GM12864 (cell line): ENCODE data around the gene USP46.

ENCODE experiments used
- DNase-seq: peaks from one replicate; pipeline ENCODE4 v3.0.0-alpha.2; 2011; ENCODE audit warnings: low read depth
- H3K4me3 ChIP-seq: 2 replicates; pipeline ENCODE4 v1.5.1; 2011; ENCODE audit warnings: mild to moderate bottlenecking, low read depth, low read length, control low read depth
- TF ChIP-seq, protein P1 (sequence below): IDR thresholded peaks from 2 replicates; pipeline ENCODE4 v1.5.1; 2011; ENCODE audit warnings: low read depth, mild to moderate bottlenecking, moderate library complexity, low read length, control low read depth, inconsistent platforms; ENCODE audit errors: missing control alignments

USP46 gene

DNA sequence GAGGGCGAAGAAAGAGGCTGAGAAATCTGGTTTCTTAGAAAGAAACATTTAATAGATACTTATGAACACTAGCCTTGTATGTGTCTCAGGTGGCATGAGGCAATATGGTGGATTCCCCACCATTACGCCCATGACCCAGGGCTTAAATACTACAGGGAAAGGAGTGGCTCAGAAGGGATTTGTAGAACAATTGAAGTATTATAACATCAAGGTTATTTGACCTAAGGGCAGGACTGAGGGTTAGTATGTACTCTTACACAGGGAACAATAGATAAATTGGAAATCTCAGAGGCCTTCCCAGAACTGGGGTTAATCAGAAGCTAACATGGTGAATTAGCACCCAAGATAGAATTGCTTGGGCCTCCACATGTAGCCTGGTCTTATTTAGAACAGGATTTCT is 11.0 kb upstream of the USP46 start:
- H3K4me3 ChIP-seq = no peak overlapping the region
- TF ChIP-seq, protein P1, sequence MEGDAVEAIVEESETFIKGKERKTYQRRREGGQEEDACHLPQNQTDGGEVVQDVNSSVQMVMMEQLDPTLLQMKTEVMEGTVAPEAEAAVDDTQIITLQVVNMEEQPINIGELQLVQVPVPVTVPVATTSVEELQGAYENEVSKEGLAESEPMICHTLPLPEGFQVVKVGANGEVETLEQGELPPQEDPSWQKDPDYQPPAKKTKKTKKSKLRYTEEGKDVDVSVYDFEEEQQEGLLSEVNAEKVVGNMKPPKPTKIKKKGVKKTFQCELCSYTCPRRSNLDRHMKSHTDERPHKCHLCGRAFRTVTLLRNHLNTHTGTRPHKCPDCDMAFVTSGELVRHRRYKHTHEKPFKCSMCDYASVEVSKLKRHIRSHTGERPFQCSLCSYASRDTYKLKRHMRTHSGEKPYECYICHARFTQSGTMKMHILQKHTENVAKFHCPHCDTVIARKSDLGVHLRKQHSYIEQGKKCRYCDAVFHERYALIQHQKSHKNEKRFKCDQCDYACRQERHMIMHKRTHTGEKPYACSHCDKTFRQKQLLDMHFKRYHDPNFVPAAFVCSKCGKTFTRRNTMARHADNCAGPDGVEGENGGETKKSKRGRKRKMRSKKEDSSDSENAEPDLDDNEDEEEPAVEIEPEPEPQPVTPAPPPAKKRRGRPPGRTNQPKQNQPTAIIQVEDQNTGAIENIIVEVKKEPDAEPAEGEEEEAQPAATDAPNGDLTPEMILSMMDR = no peak
- DNase-seq = no peak

DNA sequence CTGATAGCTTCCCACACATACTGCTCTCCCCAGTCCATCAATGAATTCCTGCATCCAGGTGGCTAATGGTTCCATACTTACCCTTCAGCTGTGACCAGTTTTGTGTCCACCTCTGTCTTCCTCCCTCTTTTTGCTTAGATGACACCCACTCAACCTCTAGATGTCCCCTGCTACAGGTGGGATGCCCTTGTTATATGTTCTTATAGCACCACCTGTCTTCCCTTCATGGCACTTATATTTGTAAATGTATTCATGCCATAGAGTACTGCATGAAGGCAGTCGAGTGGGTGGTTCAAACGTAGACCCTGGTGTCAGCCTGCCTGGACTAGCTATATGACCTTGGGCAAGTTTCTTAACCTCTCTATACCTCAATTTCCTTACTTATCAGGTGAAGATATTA is 6.5 kb upstream of the USP46 start:
- TF ChIP-seq, protein P1 = peak; percentile 36
- H3K4me3 ChIP-seq = no peak overlapping the region
- DNase-seq = no peak

DNA sequence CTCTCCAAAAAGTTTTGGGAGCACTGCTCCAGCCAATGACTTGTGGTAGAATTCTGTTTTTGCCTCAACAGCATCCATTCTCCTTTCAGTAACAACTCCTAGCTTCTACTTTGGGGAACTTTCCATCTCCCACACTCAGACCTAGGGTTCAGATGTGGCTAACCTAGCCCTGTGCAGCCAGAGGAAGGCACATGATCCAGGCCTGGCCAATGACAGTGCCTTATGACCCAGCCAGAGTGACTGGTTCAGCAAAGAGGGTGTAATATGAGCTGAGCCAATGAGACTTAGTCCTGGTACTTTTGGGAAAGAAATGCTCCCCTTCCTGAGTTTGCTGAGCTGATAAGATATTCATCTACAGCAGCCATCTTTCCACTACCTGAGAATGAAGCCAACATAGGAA is 5.4 kb upstream of the USP46 start:
- DNase-seq = no peak
- no peak overlapping the region for H3K4me3 ChIP-seq
- TF ChIP-seq, protein P1 = no peak

DNA sequence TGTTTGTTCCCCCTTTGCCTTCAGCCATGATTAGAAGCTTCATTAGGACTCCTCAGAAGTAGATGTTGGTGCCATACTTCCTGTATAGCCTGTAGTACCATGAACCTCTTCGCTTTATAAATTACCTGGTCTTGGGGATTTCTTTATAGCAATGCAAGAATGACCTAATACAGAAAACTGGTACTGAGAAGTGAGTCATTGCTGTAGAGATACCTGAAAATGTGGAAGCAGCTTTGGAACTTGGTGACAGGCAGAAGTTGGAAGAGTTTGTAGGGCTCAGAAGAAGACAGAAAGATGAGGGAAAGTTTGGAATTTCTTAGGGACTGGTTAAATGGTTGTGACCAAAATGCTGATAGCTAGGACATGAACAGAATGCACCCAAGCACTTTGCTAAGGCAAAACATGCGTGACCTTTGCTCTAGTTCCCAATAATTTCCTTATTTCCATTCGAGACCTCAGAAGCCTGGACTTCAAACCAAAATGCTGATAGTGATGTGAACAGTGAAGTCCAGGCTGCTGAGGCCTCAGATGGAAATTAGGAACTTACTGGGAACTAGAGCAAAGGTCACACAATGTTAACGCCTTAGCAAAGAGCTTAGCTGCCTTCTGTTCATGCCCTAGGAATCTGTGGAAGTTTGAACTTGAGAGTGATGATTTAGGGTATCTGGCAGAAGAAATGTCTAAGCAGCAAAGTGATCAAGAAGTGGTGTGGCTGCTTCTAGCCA is 3.0 kb upstream of the USP46 start:
- no peak for DNase-seq
- no peak overlapping the region for H3K4me3 ChIP-seq
- TF ChIP-seq, protein P1 = no peak

DNA sequence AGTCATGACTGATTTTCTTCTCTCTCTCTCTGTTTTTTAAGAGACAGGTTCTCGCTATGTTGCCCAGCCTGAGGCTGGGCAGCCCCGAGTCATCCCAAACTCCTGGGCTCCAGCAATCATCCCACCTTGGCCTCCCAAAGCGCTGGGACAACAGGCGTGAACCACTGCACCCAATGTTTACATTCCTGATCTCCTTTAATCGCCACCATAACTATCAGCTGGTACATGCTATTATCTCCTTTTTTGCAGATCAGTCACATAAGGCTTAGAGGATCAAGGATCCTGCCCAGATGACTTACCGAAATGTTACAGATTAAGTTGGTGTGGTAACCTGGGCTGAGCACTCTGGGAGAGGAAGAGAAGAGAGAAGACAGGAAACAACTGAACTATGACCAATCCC is 1.5 kb upstream of the USP46 start:
- DNase-seq = no peak
- TF ChIP-seq, protein P1 = no peak
- no peak overlapping the region; the same call in 1 of the 2 replicates for H3K4me3 ChIP-seq

DNA sequence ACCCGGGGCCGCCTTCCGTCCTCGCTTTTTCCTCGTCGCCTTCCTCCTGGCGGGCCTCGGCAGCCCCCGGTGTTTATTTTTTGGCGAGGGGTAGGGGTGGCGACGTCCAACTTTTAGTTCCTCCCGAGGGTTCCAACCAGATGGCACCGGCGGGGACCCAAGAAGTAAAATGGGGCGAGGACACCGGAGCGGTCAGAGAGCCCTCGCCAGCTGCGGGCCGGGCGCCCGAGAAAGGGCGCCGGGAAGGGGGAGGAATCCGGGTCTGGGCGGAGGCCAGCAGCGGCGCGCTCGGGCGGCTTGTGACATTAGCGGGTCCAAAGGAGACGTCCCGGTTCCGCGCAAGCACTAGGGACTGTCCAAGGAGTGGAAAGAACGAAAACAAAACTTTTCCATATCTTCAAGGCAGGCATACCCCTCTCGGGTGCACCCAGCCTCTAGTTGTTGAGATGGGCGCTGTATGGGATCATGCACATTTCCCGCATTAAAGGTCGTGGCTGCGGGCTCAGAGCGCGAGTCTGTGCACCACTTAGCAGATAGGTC is 691 bp upstream of the USP46 start:
- peak overlapping the region; percentile 88 for H3K4me3 ChIP-seq
- TF ChIP-seq, protein P1 = no peak
- no peak for DNase-seq

DNA sequence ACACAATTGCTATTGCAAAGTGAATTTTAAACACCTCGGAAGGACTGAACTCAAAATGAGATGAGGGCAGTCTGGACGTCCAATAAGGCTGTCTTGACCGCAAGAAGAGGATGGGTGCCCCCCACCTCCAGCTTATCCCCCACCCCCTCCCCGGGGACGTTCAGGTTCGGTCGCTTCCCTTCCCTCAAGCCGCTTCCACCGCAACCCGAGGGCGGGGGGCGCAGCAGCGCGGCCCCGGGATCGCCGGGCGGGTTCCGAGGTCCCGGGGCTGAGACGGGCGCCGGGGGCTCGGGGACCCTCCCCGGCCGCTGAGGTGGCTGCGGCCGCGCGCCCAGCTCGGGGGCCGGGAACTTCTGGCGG is 480 bp downstream of the USP46 start:
- TF ChIP-seq, protein P1 = no peak
- DNase-seq = no peak
- H3K4me3 ChIP-seq = peak overlapping the region; percentile 88
